Lower leg skin (tissue), 3 donors: ENCODE measurements around the gene CST3.

Source experiments
- CTCF ChIP-seq, 3 donors: fragments of 450-650 bp; IDR thresholded peaks; one replicate each; pipeline ENCODE4 v1.5.1; 2016; ENCODE audit warnings: antibody characterized with exemption in 3 of 3, mild to moderate bottlenecking in 3 of 3, moderate library complexity in 2 of 3
- POLR2A ChIP-seq, 2 donors: fragments of 450-650 bp; IDR thresholded peaks; one replicate each; pipeline ENCODE4 v1.6.1; 2016 to 2017; ENCODE audit warnings: antibody characterized with exemption in 2 of 2, mild to moderate bottlenecking in 1 of 2, moderate library complexity in 1 of 2

GRCh38 chr20:23671479-23671878 lies 33.7 kb upstream of the CST3 start:
- TF ChIP-seq CTCF (IDR thresholded peaks at IDR 0.05) (no peak), POLR2A (IDR thresholded peaks at IDR 0.05) (no peak)
